Measurements from ENCODE around the gene CAMK1D.
"Not testable (repeated sequence)": the region's sequence is repeated elsewhere in the genome, so short reads cannot be mapped to it uniquely, and the experiment has no call there.

Gene CAMK1D

GRCh38 chr10:12529976-12530375 is 180.6 kb downstream of the CAMK1D start:
- no peak for DNase-seq

GRCh38 chr10:12531305-12532220 is 182.2 kb downstream of the CAMK1D start:
- DNase-seq: no peak

GRCh38 chr10:12533151-12533550 is 183.8 kb downstream of the CAMK1D start:
- no peak for DNase-seq

GRCh38 chr10:12533723-12534122 is 184.4 kb downstream of the CAMK1D start:
- no peak for DNase-seq

GRCh38 chr10:12534824-12535223 is 185.5 kb downstream of the CAMK1D start:
- DNase-seq: peak; percentile 10 to 35

GRCh38 chr10:12535656-12536055 is 186.3 kb downstream of the CAMK1D start:
- DNase-seq: no peak

- DNase-seq: no peak
Measured at GRCh38 chr10:12538491-12538995, 189.2 kb downstream of the CAMK1D start.

GRCh38 chr10:12539350-12540164 is 190.2 kb downstream of the CAMK1D start:
- DNase-seq: no peak

GRCh38 chr10:12540341-12540781 is 191.0 kb downstream of the CAMK1D start:
- DNase-seq: no peak

GRCh38 chr10:12541446-12542067 is 192.2 kb downstream of the CAMK1D start:
- DNase-seq: no peak

GRCh38 chr10:12542133-12542670 is 192.9 kb downstream of the CAMK1D start:
- DNase-seq: no peak

GRCh38 chr10:12543589-12543988 is 194.2 kb downstream of the CAMK1D start:
- DNase-seq: no peak

- DNase-seq: not testable (repeated sequence)
Measured at GRCh38 chr10:12546160-12546802, 196.9 kb downstream of the CAMK1D start.

GRCh38 chr10:12547301-12547771 is 198.0 kb downstream of the CAMK1D start:
- peak in 1 of 2 donors; percentile 36 for DNase-seq

- DNase-seq: no peak
Measured at GRCh38 chr10:12549297-12549696, 199.9 kb downstream of the CAMK1D start.

- no peak for DNase-seq
Measured at GRCh38 chr10:12550994-12551393, 201.6 kb downstream of the CAMK1D start.

- no peak for DNase-seq
Measured at GRCh38 chr10:12556039-12556438, 206.7 kb downstream of the CAMK1D start.

GRCh38 chr10:12559578-12560178 is 210.3 kb downstream of the CAMK1D start:
- no peak for DNase-seq

- no peak for DNase-seq
Measured at GRCh38 chr10:12561307-12561706, 212.0 kb downstream of the CAMK1D start.

GRCh38 chr10:12561720-12562119 is 212.4 kb downstream of the CAMK1D start:
- no peak for DNase-seq

GRCh38 chr10:12563489-12563888 is 214.1 kb downstream of the CAMK1D start:
- DNase-seq: no peak

- DNase-seq: no peak
Measured at GRCh38 chr10:12564173-12564572, 214.8 kb downstream of the CAMK1D start.
